22Rv1 (cell line): ENCODE data around the gene ZNF384.

Source experiments
- CTCF ChIP-seq: fragments of 450-650 bp; IDR thresholded peaks from 2 replicates; pipeline ENCODE4 v1.5.1; 2017; ENCODE audit warnings: mild to moderate bottlenecking
- ZFX ChIP-seq: fragments of 450-650 bp; IDR thresholded peaks from 2 replicates; pipeline ENCODE4 v1.6.1; 2017; ENCODE audit warnings: antibody characterized with exemption, borderline replicate concordance

- TF ChIP-seq CTCF, result no peak
- no peak for TF ChIP-seq ZFX
These were observed 33.7 kb upstream of the ZNF384 start for GRCh38 chr12:6722863-6723262.
